Measurements from ENCODE around the gene SGMS2.

- TF ChIP-seq, protein P1, sequence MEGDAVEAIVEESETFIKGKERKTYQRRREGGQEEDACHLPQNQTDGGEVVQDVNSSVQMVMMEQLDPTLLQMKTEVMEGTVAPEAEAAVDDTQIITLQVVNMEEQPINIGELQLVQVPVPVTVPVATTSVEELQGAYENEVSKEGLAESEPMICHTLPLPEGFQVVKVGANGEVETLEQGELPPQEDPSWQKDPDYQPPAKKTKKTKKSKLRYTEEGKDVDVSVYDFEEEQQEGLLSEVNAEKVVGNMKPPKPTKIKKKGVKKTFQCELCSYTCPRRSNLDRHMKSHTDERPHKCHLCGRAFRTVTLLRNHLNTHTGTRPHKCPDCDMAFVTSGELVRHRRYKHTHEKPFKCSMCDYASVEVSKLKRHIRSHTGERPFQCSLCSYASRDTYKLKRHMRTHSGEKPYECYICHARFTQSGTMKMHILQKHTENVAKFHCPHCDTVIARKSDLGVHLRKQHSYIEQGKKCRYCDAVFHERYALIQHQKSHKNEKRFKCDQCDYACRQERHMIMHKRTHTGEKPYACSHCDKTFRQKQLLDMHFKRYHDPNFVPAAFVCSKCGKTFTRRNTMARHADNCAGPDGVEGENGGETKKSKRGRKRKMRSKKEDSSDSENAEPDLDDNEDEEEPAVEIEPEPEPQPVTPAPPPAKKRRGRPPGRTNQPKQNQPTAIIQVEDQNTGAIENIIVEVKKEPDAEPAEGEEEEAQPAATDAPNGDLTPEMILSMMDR (IDR thresholded peaks at IDR 0.05): no peak
- no peak for TF ChIP-seq POLR2A (IDR thresholded peaks at IDR 0.05)
Observed at GRCh38 chr4:107845681-107846080, 20.9 kb downstream of the SGMS2 start.
